GM19455 (cell line): Measurements from ENCODE around the gene TWF2.

Experiments
- ATAC-seq: cut with Tn5 transposase; IDR thresholded peaks from one replicate; pipeline ENCODE4 v1.9.1; 2021; ENCODE audit not compliant: unreplicated experiment

TWF2 gene

GRCh38 chr3:52223449-52224408 lies 15.2 kb downstream of the TWF2 start:
- no peak for ATAC-seq

GRCh38 chr3:52222319-52223221 lies 16.4 kb downstream of the TWF2 start:
- ATAC-seq = no peak

GRCh38 chr3:52221563-52222318 lies 17.2 kb downstream of the TWF2 start:
- no peak for ATAC-seq

GRCh38 chr3:52221141-52221562 lies 17.8 kb downstream of the TWF2 start:
- no peak for ATAC-seq

GRCh38 chr3:52220380-52221026 lies 18.5 kb downstream of the TWF2 start:
- no peak for ATAC-seq

- no peak for ATAC-seq
These were observed 19.9 kb downstream of the TWF2 start for GRCh38 chr3:52218937-52219650.

- no peak for ATAC-seq
These were observed 20.5 kb downstream of the TWF2 start for GRCh38 chr3:52218454-52218853.

- no peak for ATAC-seq
These were observed 20.9 kb downstream of the TWF2 start for GRCh38 chr3:52218026-52218425.

GRCh38 chr3:52217409-52217805 lies 21.6 kb downstream of the TWF2 start:
- ATAC-seq = no peak

GRCh38 chr3:52216585-52217408 lies 22.2 kb downstream of the TWF2 start:
- ATAC-seq = no peak

GRCh38 chr3:52215351-52215750 lies 23.6 kb downstream of the TWF2 start:
- no peak for ATAC-seq

GRCh38 chr3:52213901-52214300 lies 25.1 kb downstream of the TWF2 start:
- no peak for ATAC-seq

GRCh38 chr3:52213005-52213404 lies 26.0 kb downstream of the TWF2 start:
- no peak for ATAC-seq

GRCh38 chr3:52211268-52211891 lies 27.6 kb downstream of the TWF2 start:
- no peak for ATAC-seq

- ATAC-seq = no peak
These were observed 28.4 kb downstream of the TWF2 start for GRCh38 chr3:52210550-52211046.

- no peak for ATAC-seq
These were observed 28.9 kb downstream of the TWF2 start for GRCh38 chr3:52210037-52210436.

- no peak for ATAC-seq
These were observed 30.4 kb downstream of the TWF2 start for GRCh38 chr3:52208556-52208955.

GRCh38 chr3:52205727-52206372 lies 33.1 kb downstream of the TWF2 start:
- ATAC-seq = no peak
